Fibroblast of skin of left biceps (primary cell): ENCODE measurements around the gene GNA12.
"Not testable (repeated sequence)": the region's sequence is repeated elsewhere in the genome, so short reads cannot be mapped to it uniquely, and the experiment has no call there.

Experiments used
- DNase-seq, 2 experiments: peaks; one replicate each; pipeline ENCODE4 v3.0.0-alpha.2; 2013; ENCODE audit warnings: low read depth in 2 of 2

Gene GNA12

GRCh38 chr7:2864999-2865670, 21.0 kb upstream of the GNA12 start:
- peak in 1 of 2 experiments; percentile 29 for DNase-seq

GRCh38 chr7:2864204-2864985, 20.3 kb upstream of the GNA12 start:
- DNase-seq: no peak

GRCh38 chr7:2863461-2864066, 19.5 kb upstream of the GNA12 start:
- peak; percentile 57 to 64 for DNase-seq

GRCh38 chr7:2862831-2863361, 18.8 kb upstream of the GNA12 start:
- DNase-seq: peak in 1 of 2 experiments; percentile 22

GRCh38 chr7:2861509-2861908, 17.4 kb upstream of the GNA12 start:
- no peak for DNase-seq

GRCh38 chr7:2860627-2861133, 16.6 kb upstream of the GNA12 start:
- DNase-seq: no peak

- DNase-seq: no peak
Observed at GRCh38 chr7:2859952-2860351, 15.8 kb upstream of the GNA12 start.

- DNase-seq: no peak
Observed at GRCh38 chr7:2858621-2859020, 14.5 kb upstream of the GNA12 start.

GRCh38 chr7:2856388-2857169, 12.5 kb upstream of the GNA12 start:
- no peak for DNase-seq

- no peak for DNase-seq
Observed at GRCh38 chr7:2855386-2855785, 11.3 kb upstream of the GNA12 start.

- not testable (repeated sequence) for DNase-seq
Observed at GRCh38 chr7:2853552-2853951, 9.4 kb upstream of the GNA12 start.

- no peak for DNase-seq
Observed at GRCh38 chr7:2853147-2853546, 9.0 kb upstream of the GNA12 start.

GRCh38 chr7:2851497-2851896, 7.4 kb upstream of the GNA12 start:
- DNase-seq: no peak

GRCh38 chr7:2849941-2850766, 6.0 kb upstream of the GNA12 start:
- no peak for DNase-seq

GRCh38 chr7:2845034-2845592, 1.0 kb upstream of the GNA12 start:
- DNase-seq: no peak

GRCh38 chr7:2843711-2844152, 376 bp downstream of the GNA12 start:
- DNase-seq: no peak

- no peak for DNase-seq
Observed at GRCh38 chr7:2843191-2843685, 870 bp downstream of the GNA12 start.

GRCh38 chr7:2841907-2842306, 2.2 kb downstream of the GNA12 start:
- DNase-seq: no peak

GRCh38 chr7:2840458-2840857, 3.6 kb downstream of the GNA12 start:
- DNase-seq: no peak
